Cerebellar cortex (tissue), 1 donor: ENCODE results near the gene DPYSL5.
"Not testable (repeated sequence)": the region's sequence is repeated elsewhere in the genome, so short reads cannot be mapped to it uniquely, and the experiment has no call there.

ENCODE experiments used
- DNase-seq: peaks from one replicate; pipeline ENCODE4 v3.0.0-alpha.2; 2015; ENCODE audit warnings: low spot score

The DPYSL5 gene

DNA sequence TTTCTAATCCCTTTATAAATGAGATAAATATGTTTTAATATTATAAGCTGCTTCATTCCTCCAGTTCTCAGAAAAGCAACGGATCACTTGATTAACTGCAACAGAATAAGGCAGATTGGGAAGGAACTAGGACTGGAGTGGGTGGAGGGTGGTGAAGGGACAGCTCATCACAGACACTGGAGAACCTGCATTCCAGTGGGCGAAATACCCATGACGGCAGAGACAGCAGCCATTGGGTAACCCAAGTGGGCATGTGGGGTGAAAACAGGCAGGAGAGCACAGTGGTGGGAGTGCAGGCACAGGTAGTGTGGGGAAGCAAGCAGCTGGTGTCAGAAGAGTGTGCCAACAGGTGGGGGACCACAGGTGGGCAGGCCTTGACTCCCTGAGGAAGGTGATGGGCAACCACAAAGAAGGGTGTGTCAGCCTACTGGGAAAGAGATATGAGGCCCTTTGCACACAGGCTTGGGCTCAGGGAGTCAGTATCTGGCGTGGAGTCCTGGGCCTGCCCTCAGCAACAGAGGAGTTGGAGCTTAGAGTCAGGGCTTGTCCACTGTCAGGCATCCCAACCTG, 27.2 kb downstream of the DPYSL5 start:
- DNase-seq, result no peak

DNA sequence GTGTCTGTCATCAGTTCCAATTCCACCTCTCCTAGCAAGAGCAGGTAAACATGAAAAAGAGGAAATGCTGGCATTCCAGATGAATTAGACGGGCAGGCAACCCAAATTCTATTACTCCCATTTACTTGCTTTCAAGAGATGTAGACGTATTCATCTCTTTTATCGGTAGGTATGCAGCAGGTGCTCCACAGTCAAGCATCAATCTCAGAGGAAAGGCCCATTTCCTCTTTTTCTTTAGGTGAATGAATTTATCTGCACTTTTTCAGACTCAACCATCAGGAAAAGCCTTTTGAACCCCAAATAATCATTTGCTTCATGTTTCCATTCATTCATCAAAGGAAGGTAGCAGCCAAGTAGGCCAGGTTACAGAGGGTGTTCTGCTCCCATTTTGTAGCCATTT, 27.9 kb downstream of the DPYSL5 start:
- no peak for DNase-seq

DNA sequence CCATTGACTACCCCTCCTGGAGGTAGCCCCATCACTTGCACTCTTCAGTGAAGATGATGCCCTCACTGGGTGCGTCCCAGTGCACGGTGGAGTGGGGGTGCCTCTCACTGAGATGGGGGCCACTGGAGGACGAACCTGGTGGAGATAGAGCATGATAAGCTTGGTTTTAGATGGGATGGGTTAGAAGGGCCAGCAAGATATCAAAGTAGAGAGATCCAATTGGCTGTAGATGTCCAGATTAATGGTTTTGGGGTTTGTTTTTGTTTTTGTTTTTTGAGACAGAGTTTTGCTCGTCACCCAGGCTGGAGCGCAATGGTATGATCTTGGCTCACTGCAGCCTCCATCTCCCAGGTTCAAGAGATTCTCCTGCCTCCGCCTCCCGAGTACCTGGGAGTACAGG, 28.3 kb downstream of the DPYSL5 start:
- no peak for DNase-seq

DNA sequence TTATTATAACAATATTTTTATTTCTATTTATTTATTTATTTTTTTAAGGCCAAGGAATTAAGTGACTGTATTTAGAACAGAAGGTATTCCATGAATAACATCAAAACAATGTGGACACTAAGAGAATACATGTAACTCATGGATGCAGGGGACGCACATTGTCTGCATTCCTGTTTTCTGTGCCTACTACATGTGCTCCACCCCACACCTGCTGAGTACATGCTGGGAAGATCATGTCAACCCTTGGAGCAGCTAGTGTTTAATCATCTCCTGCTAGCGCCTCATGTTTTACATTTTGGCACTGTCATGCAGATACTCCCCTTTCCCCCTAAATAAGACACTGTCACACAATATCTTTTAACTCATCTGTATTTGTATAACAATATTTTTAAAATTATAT, 29.3 kb downstream of the DPYSL5 start:
- no peak for DNase-seq

DNA sequence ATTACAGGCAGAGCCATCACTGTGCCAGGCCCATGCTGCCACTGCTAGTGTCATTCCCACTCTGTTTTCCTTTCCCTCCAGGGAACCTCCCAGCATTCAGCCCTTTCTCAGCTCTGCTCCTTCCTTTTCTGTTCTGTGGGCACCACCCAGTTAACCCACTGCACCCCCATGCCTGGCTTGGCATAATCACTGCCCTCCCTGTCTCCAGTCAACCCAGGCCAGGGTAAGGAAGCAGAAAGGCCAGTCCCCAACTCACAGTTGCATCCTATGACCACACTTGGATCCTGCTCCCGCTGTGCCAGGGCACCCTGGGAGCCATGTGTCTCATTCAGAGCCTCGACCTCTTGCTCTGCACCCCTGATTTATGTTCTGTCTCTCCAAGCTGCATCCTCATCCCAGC, 32.2 kb downstream of the DPYSL5 start:
- DNase-seq, result no peak

DNA sequence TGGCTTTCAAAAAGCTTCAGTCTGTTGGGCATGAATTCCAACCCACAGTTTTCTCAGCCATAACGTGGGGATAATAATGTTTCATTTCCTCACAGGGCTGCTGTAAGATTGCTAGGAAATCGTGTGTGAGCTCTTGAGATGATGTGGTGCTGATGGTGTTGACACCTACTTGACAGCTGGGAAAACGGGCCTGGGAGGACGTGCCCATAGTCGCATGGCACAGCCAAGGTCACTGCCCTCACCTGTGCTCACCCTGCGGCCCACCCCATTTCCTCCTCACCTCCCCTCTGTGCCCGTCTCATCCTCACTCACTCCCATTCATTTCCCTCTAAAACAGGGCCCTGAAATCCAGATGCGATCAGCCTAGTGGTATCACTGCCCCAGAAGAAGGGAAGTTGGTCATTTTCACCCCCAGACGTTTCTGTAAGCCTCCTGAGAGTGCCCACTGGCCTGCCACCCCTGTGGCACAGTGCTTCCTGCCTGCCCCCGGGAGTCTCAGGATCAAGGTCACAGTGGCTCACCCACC, 33.0 kb downstream of the DPYSL5 start:
- no peak for DNase-seq

DNA sequence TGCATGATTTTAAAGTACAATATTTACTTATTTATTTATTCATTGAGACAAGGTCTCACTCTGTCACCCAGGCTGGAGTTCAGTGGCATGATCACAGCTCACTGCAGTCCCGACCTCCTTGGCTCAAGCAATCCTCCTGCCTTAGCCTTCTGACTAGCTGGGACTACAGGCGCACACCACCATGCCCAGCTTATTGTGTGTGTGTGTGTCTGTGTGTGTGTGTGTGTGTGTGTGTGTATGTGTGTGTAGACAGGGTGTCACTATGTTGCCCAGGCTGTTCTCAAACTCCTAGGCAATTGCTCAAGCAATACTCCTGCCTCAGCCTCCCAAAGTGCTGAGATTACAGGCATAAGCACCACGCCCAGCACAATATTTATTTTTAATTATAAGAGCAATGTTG, 34.3 kb downstream of the DPYSL5 start:
- DNase-seq, result not testable (repeated sequence)

DNA sequence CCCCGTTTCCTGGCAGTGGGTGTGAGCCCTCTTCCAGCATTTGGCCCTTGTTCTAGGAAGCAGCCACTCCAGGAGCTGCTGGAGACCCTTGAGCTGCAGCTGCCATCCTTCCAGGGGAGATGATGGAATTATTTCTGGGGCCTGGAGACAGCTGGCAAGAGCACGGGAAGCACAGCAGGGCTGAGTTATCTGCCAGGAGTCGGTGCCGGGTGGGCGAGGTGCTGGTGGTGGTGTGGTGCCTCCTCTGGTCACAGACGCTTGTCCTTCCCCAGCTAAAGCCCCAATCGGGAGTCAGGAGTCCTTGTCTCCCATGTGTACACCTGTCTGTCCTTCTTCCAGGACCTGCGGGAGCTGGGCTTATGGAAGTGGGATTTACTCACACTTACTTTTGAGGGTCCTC, 36.0 kb downstream of the DPYSL5 start:
- no peak for DNase-seq

DNA sequence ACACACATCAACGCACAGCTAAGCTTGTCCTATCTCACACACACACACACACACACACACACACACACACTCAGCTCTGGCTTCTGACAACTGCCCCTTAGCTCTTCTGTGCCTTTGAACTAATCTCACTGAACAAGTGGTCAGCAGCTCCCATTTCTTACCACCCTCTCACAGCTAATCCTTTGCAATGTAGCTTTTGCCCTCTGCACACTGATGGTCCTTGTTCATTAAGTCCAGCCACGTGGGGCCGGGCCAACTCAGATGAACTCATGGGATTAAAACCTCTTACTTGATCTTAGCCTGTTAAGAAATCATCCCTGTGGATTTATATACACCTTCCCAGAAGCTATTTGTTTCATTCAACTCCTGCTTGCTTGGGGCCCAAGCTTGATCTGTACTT, 36.6 kb downstream of the DPYSL5 start:
- no peak for DNase-seq

DNA sequence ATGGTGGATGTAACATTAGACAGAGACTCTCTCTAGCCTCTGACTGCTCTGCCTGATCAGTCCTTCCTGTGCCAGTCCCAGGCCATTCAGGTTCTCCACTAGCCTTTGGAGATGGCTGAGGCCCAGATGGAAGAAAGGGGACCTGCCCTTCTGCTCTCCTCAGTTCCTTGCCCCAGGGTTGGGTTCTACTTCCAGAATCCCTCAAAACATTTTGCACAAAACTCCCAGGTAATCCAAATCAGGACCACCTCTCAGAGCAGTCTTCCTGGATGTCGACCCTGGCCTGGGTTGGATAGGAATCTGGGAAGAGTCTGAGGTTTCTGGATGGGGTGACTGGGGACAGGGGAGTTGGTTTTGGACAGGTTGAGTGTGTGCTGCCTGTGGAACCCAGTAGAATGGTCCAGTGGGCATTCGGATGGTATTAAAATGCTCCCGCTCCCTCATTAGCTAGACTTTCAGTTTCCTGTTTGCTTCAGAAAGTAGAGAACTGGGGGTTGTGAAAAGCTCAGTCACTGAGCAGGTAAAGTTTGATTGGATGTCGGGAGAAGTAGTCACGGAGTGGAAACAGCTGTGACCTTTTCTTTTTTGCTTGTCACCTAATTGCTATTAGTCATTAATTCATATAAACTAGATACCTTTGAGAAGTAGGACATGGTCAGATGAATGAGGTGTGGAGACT, 37.9 kb downstream of the DPYSL5 start:
- DNase-seq, result no peak

DNA sequence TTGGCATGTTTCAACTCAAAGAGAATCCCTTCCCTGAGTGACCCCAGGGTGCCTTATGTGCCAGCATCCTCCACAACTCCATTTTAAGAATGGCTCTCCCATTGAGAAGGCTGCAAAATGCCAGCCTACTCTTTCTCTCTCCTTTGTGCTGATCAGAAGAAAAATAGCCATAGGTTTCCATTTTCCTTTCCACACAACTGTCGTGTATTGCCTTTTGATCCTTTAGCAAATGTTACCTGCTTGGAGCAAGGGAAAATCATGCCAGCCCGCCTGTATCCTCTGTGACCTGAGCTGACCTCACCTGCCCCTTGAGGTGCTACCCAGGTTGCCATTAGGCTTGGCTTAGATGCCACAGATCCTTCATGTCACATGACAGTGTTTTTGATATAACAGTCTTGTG, 38.8 kb downstream of the DPYSL5 start:
- DNase-seq, result peak; percentile 20

DNA sequence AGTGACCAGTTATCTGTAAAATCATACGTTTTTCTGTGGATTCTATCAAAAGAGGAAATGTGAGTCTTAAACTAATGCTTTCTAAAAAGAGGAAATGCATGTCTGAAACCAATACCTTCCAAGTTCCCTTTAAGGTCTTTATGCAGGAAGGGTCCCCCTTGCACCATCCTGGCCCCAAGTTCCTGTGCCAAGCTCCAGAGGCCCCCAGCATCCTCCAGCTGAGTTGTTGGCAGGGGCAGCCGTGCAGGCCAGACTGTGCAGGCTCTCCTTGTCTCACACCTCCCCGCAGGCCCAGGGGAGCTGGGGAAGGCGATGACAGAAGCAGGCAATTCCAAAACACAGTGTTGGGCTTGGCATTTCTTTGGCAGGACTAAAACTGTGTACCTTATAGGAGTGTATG, 39.2 kb downstream of the DPYSL5 start:
- DNase-seq, result peak; percentile 39

DNA sequence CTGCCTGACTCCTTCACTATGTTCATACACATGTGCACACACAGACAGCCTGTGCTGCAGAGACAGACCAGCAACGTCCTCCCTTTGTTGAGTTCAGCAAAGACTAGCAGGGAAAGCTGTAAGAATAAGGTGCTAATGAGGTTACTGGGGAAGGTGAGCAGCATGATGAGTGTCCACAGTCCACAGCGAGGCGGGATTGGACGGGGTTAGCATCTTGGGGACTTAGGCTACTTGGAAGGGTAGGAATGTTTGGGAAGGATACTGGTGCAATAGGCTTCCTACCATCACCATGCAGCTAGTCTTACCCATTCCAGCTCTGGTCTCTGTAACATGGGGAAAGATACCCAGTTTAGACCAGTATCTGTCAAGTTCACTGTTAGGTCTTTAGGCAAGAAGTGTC, 41.9 kb downstream of the DPYSL5 start:
- DNase-seq, result no peak

DNA sequence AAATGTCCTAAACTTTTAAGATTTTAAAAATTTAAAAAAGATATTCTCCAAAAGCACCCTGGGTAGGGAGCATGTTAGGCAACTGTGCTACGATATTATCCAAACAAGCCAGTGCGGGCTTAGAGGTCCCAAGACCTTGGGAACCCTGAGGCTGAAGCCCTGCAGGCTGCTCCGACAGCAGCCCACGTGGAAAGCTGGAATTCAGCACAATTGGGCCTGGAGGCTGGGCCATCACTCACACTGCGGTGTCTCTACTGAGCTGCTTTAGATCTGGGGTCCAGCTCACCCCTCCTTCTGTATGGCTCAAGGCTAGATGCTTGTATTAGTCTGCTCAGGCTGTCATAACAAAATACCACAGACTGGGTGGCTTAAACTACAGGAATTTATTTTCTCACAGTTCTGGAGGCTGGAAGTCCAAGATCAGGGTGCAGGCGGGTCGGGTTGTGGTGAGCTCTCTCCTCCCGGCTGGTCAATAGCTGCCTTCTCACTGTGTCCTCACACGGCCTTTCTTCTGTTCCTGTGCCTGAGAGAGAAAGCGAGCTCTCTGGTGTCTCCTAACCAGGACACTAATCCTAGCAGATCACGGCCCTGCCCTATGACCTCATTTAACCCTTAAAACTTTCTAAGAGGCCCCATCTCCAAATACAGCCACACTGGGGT, 42.5 kb downstream of the DPYSL5 start:
- DNase-seq, result no peak

DNA sequence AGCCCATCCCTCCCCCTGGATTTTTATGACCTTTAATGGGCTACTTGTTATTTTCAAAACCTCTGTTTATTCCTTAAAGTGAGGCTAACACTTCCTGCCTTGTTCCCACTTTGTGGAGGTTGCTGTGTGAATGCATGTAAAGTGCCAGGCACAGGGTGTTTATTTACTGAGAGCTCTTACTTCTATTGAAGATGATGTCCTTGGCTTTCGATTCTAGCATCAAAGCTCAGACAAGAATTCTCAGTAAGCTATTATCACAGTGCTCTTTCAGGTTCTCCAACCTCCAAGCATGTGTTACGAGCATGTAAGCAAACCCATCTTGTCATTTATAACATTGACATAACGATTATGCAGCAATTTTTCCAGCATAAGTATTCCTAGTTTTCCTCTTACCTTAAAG, 44.2 kb downstream of the DPYSL5 start:
- DNase-seq, result no peak

DNA sequence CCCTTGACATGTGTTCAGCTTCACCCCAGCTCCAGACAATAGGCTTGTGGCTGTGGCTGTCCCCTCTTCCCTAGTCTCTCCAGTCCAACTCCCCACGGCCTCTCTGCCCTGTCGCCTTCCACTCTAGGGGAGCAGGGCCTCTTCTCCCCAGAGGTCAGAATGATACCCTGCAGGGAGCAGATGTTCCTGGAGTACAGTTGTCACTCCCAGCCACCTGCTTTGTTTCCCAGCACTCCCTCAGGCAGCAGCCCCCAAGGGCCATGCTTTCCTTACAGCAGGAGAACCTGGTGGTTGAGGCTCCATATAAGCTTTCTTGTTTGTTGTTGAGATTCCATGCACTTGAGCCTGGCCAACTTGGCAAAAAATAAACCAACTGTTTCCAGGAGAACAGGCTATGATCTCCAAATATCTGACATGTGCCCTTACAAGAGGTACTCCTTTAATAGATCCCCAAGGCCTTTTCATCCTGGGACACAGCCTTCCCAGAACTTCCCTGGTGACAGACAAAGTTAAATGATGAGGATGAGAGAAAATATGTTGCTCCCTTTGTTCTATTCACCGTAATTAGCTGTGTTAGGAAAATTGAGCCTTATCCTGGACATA, 45.1 kb downstream of the DPYSL5 start:
- no peak for DNase-seq

DNA sequence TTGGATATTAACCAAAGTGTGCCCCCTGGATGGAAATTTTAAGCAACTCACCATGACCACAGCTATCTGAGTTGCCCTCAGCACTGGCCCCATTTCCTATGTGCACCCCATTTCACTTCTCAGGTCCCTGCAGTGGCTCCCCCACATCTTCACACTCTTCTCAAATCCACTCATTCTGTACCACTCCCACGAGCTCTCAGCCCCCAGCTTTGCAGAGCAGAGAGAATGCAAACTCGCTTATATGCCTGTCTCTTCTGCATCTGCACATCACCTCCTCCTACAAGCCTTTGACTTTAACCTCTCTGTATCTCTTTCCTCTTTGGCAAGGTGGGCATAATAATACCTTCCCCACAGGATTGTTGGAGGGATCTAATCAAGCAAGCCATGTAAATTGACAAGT, 46.2 kb downstream of the DPYSL5 start:
- no peak for DNase-seq

DNA sequence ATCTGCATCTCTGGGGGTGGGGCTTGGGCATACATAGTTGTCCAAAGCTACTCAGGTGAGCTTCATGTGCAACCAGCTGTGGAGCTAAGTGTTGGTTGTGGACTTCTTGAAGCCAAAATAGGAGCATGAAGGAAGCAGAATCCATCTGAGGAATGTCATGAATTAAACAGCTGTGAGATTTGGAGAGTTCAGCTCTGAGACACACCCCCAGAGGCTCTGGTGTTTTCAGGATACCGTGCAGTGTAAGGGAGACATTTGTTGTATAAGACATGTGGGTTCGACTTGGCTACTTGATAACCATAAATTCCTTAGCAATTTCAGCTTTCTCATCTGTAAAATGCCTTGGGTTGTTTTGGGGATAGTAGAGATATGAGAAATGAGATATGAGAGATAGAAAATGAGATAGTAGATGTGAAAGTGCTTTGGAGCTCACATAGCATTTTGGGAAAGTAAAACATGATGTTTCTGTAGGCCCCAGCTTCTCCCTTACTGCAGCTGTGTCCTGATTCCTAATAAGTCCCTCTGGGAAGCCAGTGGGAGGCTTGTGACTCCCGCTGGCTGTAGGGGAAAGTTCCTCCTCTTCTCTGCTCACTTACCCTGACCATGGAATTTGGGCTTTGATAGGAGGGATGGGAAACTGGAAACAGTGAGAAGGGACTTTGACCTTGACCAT, 50.0 kb downstream of the DPYSL5 start:
- no peak for DNase-seq

DNA sequence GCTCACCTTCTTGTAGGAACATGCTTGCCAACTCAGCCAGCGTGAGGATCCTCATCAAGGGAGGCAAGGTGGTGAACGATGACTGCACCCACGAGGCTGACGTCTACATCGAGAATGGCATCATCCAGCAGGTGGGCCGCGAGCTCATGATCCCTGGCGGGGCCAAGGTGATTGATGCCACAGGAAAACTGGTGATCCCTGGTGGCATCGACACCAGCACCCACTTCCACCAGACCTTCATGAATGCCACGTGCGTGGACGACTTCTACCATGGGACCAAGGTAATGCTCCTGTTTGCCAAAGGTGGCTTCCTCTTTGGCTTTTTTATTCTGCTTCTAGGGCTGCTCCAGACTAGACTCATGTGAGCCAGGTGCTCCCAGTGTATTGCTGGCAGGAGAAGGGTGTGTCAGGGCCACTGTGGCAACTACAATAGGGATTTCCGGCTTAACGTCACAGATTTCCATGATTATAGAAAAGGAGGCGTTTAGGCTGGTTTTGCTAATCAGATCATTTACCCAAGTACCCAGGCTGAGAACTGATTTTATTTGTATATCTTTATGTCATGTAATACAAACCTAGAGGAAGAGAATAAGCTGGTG, 50.6 kb downstream of the DPYSL5 start:
- DNase-seq, result no peak

DNA sequence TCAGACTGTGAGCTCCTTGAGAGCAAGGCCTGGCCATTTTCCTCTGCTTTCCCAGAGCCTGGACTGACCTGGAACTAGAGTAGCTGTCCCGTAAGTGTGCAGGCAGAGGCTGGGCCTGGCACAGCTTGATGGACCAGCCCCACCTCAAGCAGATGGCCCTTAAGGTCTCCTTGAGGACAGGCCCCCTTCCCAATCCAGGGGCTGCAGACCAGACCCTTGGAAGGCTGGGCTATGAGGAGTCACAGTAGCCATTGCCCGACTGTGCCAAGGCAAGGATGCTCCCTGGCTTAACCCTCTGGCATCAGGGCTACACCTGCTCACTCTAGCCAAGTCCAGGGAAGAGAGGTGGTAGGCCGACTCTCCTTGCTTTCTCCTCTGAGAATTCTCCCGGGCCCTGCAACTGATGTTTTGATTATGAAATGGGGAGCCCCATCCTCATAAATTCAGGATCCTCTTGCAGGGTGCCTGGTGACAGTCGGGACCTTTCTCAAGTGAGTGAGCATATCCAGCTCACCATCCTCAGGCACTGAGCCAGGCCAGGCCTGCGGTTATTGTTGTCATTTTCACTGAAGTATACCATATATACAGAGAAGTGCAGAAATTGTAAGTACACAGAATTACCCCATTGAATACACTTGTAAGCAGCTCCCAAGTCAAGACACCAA, 51.7 kb downstream of the DPYSL5 start:
- DNase-seq, result no peak

DNA sequence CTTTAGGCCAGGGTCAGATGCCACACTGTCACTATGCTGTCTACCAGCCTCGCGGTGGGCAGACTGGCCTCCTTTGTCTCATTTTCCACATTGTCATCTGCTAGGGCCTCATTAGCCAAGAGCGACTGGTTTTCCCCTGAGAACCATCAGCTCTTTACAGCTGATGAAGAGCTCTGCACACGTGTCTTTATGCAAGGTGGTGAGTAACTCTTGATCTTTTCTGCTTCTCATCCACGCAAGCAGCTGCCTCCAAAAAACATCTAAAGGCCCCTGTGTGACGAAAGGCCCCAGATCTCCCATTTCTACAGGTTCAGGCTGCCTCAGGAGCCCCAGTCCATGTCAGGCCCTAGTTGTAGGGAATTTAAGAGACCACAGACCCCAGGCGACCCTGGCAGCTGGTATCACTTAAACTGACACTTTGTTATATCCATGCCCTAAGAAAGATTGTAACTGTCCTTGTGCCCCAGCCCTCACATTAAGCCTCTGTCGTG, 52.9 kb downstream of the DPYSL5 start:
- no peak for DNase-seq
